Keratinocyte (primary cell): Measurements from ENCODE around the gene CIDEA. TPM values are rescaled to one million over a fixed set of nuclear protein-coding genes. Genes with fewer than 3 reads are reported as not detected.

Experiments
- DNase-seq: peaks from one replicate; pipeline ENCODE4 v3.0.0-alpha.2; 2011; ENCODE audit warnings: low read depth, missing footprints, low spot score
- FAIRE-seq: peaks from 2 replicates; lab custom pipeline; 2011; peaks lifted over from hg19 to GRCh38; lab: Jason Lieb, UNC
- H2AFZ ChIP-seq: 2 replicates; pipeline ENCODE4 v1.6.0; 2012; ENCODE audit warnings: low read length, control low read depth, inconsistent platforms; ENCODE audit not compliant: control insufficient read depth
- H3K27ac ChIP-seq: 2 replicates; pipeline ENCODE4 v1.5.1; 2011; ENCODE audit warnings: low read length; ENCODE audit not compliant: control insufficient read depth, insufficient read depth
- H3K27me3 ChIP-seq: 3 replicates; pipeline ENCODE4 v1.6.0; 2011; ENCODE audit warnings: low read length; ENCODE audit not compliant: control insufficient read depth, insufficient read depth; ENCODE audit errors: extremely low read depth
- H3K36me3 ChIP-seq, 2 experiments: 2 replicates in 1 of 2; 3 replicates in 1 of 2; pipeline ENCODE4 v1.5.1; 2011; ENCODE audit warnings: low read length in 2 of 2, mild to moderate bottlenecking in 1 of 2; ENCODE audit not compliant: control insufficient read depth in 2 of 2, insufficient read depth in 2 of 2; ENCODE audit errors: extremely low read depth in 1 of 2
- H3K4me1 ChIP-seq: 3 replicates; pipeline ENCODE4 v1.5.1; 2011; ENCODE audit warnings: low read length; ENCODE audit not compliant: control insufficient read depth, insufficient read depth; ENCODE audit errors: extremely low read depth
- H3K4me2 ChIP-seq: 3 replicates; pipeline ENCODE4 v1.6.0; 2011; ENCODE audit warnings: low read depth, low read length; ENCODE audit not compliant: control insufficient read depth, insufficient read depth; ENCODE audit errors: extremely low read depth
- H3K4me3 ChIP-seq, 3 experiments: fragments of 200-600 bp in 1 of 3; sonication (generic) in 1 of 3; 2 replicates in 2 of 3; 3 replicates in 1 of 3; pipeline ENCODE4 v1.5.1; 2011 to 2016; ENCODE audit warnings: low read length in 3 of 3, mild to moderate bottlenecking in 3 of 3, control low read depth in 2 of 3, inconsistent platforms in 1 of 3, low read depth in 1 of 3, mixed read lengths in 1 of 3, mixed run types in 1 of 3, moderate library complexity in 1 of 3; ENCODE audit not compliant: control insufficient read depth in 2 of 3, insufficient read depth in 2 of 3; ENCODE audit errors: extremely low read depth in 1 of 3
- H3K79me2 ChIP-seq: 2 replicates; pipeline ENCODE4 v1.6.0; 2012; ENCODE audit warnings: low read length; ENCODE audit not compliant: control insufficient read depth, insufficient read depth
- H3K9ac ChIP-seq: 3 replicates; pipeline ENCODE4 v1.6.0; 2011; ENCODE audit warnings: low read length; ENCODE audit not compliant: control insufficient read depth, insufficient read depth; ENCODE audit errors: extremely low read depth
- H3K9me1 ChIP-seq: 3 replicates; pipeline ENCODE4 v1.6.0; 2011; ENCODE audit warnings: low read length; ENCODE audit not compliant: control insufficient read depth, insufficient read depth; ENCODE audit errors: extremely low read depth
- H3K9me3 ChIP-seq: 2 replicates; pipeline ENCODE4 v1.5.1; 2012; ENCODE audit warnings: low read depth, low read length; ENCODE audit not compliant: control insufficient read depth
- H4K20me1 ChIP-seq: 3 replicates; pipeline ENCODE4 v1.6.0; 2011; ENCODE audit warnings: low read length; ENCODE audit not compliant: control insufficient read depth, insufficient read depth; ENCODE audit errors: extremely low read depth
- EZH2 ChIP-seq: IDR thresholded peaks from one replicate; pipeline ENCODE4 v1.6.1; 2012; ENCODE audit warnings: inconsistent platforms, mild to moderate bottlenecking, low read length, moderate library complexity
- dilution Hi-C: fragments of 300-500 bp; cut with MboI; formaldehyde crosslinking; loops from one replicate; pipeline ENCODE4 v1.7.0; 2020; ENCODE audit warnings: low sequenced_read_pairs; ENCODE audit not compliant: extremely low pct_ligation_motif_present
- polyA plus RNA-seq, 5 experiments: library from polyadenylated mRNA; depleted of rRNA in 3 of 5; stranded (reverse) in 3 of 5; stranded (forward) in 1 of 5; unstranded in 1 of 5; fragments of >200 nt; gene quantifications; 1 replicate in 1 of 5; 2 replicates in 3 of 5; 3 replicates in 1 of 5; pipeline versions ENCODE4 v1.2.1 to v1.2.3, GENCODE V29; 2011 to 2012; ENCODE audit warnings: missing spikeins in 2 of 5, low read depth in 1 of 5, low replicate concordance in 1 of 5
- TF ChIP-seq, protein P1 (sequence below), 3 experiments: IDR thresholded peaks in 1 of 3; conservative IDR thresholded peaks in 1 of 3; optimal IDR thresholded peaks in 1 of 3; 2 replicates in 2 of 3; 3 replicates in 1 of 3; pipeline versions ENCODE3 to v1.5.1; 2011; ENCODE audit warnings: low read length in 3 of 3, mild to moderate bottlenecking in 3 of 3, moderate library complexity in 2 of 3, control low read depth in 1 of 3, inconsistent platforms in 1 of 3; ENCODE audit not compliant: insufficient read depth in 2 of 3; ENCODE audit errors: extremely low read depth in 1 of 3

The CIDEA gene
- polyA plus RNA-seq, 1 donor (not counting 4 experiments of a cell fraction or from before 2014, with no cell fraction given): 1.2 TPM

DNA sequence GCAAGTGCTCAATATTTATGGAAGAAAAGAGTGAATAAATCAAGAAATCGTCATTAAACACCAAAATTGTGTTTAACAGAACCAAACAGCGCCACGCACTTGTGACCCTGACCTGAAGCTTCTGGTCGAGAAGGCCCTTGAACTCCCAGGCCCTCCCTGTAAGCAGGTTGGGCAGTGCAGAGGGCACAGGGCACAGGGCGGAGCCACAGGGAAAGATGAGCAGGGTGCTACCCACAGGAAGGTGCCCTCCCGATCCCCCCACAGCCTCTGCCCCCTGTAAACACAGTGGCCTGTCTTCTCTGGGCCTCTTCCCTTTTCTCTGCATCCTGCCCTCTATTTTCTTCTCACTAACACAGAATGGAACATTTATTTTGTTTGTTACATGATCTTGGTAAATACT lies 37.0 kb downstream of the CIDEA start:
- Histone ChIP-seq H3K4me2 (no peak overlapping the region), H3K79me2 (no peaks in the 10 kb centered on the region), H3K4me1 (peaks cover 21% of the 10 kb centered on the region), H4K20me1 (no peaks in the 10 kb centered on the region), H3K4me3 (no peak overlapping the region), H3K9me1 (no peaks in the 10 kb centered on the region), H3K27me3 (no peaks in the 10 kb centered on the region), H3K36me3 (no peaks in the 10 kb centered on the region), H3K27ac (no peak overlapping the region), H3K9ac (no peak overlapping the region), H3K9me3 (no peaks in the 10 kb centered on the region), H2AFZ (no peak overlapping the region)
- FAIRE-seq (no peak), DNase-seq (no peak)
- dilution Hi-C loops: no loop called here
- TF ChIP-seq, protein P1, sequence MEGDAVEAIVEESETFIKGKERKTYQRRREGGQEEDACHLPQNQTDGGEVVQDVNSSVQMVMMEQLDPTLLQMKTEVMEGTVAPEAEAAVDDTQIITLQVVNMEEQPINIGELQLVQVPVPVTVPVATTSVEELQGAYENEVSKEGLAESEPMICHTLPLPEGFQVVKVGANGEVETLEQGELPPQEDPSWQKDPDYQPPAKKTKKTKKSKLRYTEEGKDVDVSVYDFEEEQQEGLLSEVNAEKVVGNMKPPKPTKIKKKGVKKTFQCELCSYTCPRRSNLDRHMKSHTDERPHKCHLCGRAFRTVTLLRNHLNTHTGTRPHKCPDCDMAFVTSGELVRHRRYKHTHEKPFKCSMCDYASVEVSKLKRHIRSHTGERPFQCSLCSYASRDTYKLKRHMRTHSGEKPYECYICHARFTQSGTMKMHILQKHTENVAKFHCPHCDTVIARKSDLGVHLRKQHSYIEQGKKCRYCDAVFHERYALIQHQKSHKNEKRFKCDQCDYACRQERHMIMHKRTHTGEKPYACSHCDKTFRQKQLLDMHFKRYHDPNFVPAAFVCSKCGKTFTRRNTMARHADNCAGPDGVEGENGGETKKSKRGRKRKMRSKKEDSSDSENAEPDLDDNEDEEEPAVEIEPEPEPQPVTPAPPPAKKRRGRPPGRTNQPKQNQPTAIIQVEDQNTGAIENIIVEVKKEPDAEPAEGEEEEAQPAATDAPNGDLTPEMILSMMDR (optimal IDR thresholded peaks at IDR 0.05 in 1 of 3, IDR thresholded peaks at IDR 0.05 in 1 of 3, conservative IDR thresholded peaks at IDR 0.05 in 1 of 3; ENCODE audit: extremely low read depth in 1 of 3, insufficient read depth in 2 of 3, low read length in 3 of 3): no peak
- TF ChIP-seq EZH2: no peak

DNA sequence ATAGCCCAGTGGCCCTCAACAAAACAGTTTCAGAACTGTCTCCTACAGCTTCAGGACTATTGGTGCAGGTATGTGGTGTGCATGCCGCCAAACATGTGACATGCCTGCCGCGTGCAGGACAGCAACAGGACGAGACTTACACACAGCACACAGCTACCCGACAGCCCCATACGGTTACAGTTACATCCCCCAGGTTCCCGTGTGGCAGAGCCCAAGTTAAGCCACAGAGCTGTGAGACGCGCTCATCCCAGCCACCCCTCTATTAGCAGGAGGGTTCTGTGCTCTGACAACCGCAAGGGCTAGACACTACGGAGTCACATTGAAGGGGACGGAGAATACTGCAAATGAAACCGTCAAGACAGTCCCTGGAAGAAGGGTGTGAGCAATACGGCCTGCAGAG lies 37.5 kb downstream of the CIDEA start:
- H3K79me2 ChIP-seq: no peaks in the 10 kb centered on the region
- TF ChIP-seq EZH2: no peak
- TF ChIP-seq, protein P1 (optimal IDR thresholded peaks at IDR 0.05 in 1 of 3, IDR thresholded peaks at IDR 0.05 in 1 of 3, conservative IDR thresholded peaks at IDR 0.05 in 1 of 3; ENCODE audit: extremely low read depth in 1 of 3, insufficient read depth in 2 of 3, low read length in 3 of 3): no peak
- FAIRE-seq (no peak), DNase-seq (no peak)
- no peak overlapping the region for H3K4me2 ChIP-seq
- no peaks in the 10 kb centered on the region for H3K9me3 ChIP-seq
- no peak overlapping the region for H3K4me3 ChIP-seq
- no peak overlapping the region for H2AFZ ChIP-seq
- H4K20me1 ChIP-seq: no peaks in the 10 kb centered on the region
- no peaks in the 10 kb centered on the region for H3K36me3 ChIP-seq
- H3K9ac ChIP-seq: no peak overlapping the region
- no peaks in the 10 kb centered on the region for H3K9me1 ChIP-seq
- dilution Hi-C loops: no loop called here
- H3K4me1 ChIP-seq: peaks cover 21% of the 10 kb centered on the region
- H3K27ac ChIP-seq: no peak overlapping the region
- H3K27me3 ChIP-seq: no peaks in the 10 kb centered on the region
